Measurements from ENCODE around the gene BMPER.

DNA sequence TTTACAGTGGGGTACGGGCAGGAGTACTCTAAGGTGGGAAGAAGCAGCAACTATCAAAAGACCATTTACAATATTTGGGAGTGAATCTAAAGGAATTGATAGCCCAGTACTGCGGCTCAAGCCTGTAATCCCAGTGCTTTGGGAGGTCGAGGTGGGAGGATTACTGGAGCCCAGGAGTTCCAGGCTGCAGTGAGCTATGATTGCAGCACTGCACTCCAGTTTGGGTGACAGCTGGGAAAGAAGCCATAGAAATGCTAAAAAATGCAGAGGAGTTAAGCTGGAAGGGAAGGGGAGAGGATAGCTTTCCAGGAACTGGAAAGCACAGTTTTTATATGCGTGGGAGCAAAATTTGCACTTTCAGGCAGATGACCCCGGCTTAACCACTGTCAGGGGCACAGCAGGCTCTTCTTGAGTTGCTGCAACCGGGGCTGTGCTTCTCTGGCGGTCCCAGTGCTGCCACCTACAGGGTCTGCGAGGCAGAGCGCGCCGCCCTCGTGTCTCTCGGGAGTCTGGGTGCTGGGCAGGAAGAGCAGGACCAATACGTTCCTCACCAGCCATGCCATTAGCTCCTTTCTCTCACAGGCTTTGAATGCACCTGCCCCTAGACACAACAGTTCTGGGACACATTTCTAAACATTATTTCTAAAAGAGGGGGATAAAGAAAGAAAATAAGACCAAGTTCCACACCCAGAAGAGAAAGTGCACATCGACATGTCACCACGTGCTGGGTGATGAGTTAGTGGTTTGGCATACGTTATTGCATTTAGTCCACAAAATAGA, 10.1 kb upstream of the BMPER start:
- no peak for TF ChIP-seq TARDBP (IDR thresholded peaks at IDR 0.05; ENCODE audit: borderline replicate concordance)
- TF ChIP-seq SIN3A (IDR thresholded peaks at IDR 0.05; ENCODE audit: low read depth, low read length), result no peak
- no peak for TF ChIP-seq EZH2 (IDR thresholded peaks at IDR 0.05; ENCODE audit: borderline replicate concordance, control insufficient read depth, low read depth, low read length)
- TF ChIP-seq, protein P1, sequence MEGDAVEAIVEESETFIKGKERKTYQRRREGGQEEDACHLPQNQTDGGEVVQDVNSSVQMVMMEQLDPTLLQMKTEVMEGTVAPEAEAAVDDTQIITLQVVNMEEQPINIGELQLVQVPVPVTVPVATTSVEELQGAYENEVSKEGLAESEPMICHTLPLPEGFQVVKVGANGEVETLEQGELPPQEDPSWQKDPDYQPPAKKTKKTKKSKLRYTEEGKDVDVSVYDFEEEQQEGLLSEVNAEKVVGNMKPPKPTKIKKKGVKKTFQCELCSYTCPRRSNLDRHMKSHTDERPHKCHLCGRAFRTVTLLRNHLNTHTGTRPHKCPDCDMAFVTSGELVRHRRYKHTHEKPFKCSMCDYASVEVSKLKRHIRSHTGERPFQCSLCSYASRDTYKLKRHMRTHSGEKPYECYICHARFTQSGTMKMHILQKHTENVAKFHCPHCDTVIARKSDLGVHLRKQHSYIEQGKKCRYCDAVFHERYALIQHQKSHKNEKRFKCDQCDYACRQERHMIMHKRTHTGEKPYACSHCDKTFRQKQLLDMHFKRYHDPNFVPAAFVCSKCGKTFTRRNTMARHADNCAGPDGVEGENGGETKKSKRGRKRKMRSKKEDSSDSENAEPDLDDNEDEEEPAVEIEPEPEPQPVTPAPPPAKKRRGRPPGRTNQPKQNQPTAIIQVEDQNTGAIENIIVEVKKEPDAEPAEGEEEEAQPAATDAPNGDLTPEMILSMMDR (IDR thresholded peaks at IDR 0.05 in 2 of 3, conservative IDR thresholded peaks at IDR 0.05 in 1 of 3; ENCODE audit: control insufficient read depth in 2 of 3, extremely low read depth in 1 of 3, insufficient read depth in 1 of 3, low read depth in 3 of 3, low read length in 3 of 3), result peak; percentile 72 to 90 (median 87)
- TF ChIP-seq POLR2AphosphoS5 (IDR thresholded peaks at IDR 0.05; ENCODE audit: low read length), result no peak
